Skeletal muscle cell (primary cell): ENCODE measurements around the gene SCGB3A1.

Experiments used
- DNase-seq: peaks from one replicate; pipeline ENCODE4 v3.0.0-alpha.2; 2010; ENCODE audit warnings: low read depth
- H3K4me3 ChIP-seq: 2 replicates; pipeline ENCODE4 v1.5.1; 2011; ENCODE audit warnings: low read depth, mild to moderate bottlenecking, control low read depth, low read length, moderate library complexity

The SCGB3A1 gene

GRCh38 chr5:180607861-180608571 lies 16.7 kb upstream of the SCGB3A1 start:
- no peak overlapping the region for H3K4me3 ChIP-seq
- DNase-seq: no peak

GRCh38 chr5:180606215-180606785 lies 15.0 kb upstream of the SCGB3A1 start:
- H3K4me3 ChIP-seq: no peak overlapping the region
- DNase-seq: no peak

DNA sequence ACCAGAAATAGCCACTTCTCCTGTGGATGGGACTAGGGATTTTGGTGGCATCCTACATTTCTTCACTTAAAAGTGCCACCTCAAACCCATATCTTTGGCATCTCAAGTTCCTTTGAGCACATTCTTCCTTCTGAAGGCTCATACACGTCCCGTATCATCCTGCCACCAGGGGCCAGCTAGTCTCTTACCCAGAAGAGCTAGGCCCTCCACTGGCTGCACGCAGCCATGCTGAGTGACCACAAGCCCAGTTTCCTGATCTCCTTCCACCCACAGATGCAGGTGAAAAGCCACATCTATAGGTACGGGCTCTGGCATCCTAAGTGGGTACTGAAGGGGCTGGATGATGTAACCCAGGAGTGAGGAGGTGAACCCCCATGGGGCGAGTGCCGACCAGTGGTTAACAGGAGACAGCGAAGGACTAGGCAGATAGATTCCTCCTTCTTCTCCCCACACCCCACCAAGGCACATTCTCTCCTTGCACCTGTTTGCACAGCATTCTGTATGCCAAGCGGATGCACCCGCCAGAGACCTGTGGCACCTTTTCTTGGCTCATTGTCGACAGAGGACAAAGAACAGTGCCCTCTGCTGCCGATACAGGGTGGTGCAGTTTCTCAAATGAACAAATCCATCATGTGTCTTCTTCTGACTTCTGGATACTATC lies 14.4 kb upstream of the SCGB3A1 start:
- DNase-seq: no peak
- no peak overlapping the region for H3K4me3 ChIP-seq

DNA sequence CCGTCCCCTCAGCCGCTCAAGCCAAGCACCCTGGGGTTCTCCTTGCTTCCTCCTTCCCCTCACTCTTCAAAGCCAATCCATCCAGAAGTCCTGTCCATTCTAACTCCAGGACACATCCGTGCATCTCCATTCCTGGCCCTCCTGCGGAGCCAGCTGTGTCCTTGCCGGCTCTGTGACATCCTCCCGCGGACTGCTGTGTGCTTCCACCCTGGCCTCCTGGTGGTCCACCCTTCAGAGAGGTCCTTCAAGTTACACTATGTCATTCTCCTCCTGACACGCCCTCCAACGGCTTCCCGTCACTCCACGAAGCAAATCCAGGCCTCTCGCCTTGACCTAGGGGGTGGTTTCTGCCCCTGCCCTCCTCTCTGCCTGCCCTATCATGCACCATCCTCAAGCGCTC lies 13.0 kb upstream of the SCGB3A1 start:
- DNase-seq: no peak
- no peak overlapping the region for H3K4me3 ChIP-seq

DNA sequence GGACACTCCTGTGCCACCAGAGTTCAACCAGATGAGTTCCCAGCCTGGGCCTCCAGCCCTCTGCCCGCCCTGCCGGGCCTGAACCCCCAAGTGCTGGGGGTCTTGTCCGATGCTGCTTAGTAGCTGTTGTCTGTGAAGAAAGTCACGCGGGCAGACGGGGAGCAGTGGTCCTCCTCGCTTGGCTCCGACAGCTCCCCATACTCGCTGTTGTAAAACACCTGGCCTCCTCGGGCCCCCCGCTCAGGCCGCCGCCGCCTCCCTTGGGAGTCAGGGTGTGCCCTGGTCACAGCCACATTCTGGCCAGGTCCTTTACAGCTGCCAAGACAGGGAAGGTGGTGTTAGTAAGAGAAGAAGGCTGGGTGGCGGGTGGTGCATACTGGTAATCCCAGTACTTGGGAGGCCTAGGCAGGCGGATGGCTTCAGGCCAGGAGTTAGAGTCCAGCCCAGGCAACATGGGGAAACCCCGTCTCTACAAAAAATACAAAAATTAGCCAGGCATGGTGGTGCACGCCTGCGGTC lies 11.8 kb upstream of the SCGB3A1 start:
- no peak overlapping the region for H3K4me3 ChIP-seq
- no peak for DNase-seq

DNA sequence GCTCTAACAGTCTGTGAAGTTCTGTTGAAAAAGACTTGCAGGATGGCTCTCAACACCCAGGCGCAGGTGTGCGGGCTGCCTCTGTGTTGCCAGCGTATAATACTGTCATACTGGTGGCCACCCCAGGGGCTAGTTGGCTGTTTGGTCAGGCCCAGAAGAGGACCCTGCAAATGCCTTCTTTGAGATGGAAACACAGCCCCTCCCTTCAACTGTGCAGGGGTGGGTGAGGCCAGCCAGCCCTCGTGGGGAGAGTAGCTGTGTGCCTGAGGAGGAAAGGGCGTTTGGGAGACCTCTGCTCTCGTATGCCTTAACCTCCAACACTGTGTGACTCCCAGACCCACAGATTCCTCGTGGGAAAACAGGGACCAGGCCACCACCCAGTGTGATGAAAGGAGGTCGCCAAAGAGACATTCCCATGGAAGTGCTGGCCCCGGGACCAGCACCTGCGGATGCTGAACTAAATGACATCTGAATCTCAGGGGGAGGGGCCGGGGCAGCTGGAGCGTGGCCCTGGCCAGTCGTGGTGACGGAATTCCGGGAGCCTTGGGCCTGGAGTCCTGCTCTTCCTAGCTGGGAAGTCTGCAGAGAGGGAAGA lies 11.3 kb upstream of the SCGB3A1 start:
- no peak for DNase-seq
- no peak overlapping the region for H3K4me3 ChIP-seq

GRCh38 chr5:180601591-180602480 lies 10.5 kb upstream of the SCGB3A1 start:
- DNase-seq: no peak
- no peak overlapping the region for H3K4me3 ChIP-seq

- no peak for DNase-seq
Observed at GRCh38 chr5:180600554-180601041, 9.3 kb upstream of the SCGB3A1 start.

DNA sequence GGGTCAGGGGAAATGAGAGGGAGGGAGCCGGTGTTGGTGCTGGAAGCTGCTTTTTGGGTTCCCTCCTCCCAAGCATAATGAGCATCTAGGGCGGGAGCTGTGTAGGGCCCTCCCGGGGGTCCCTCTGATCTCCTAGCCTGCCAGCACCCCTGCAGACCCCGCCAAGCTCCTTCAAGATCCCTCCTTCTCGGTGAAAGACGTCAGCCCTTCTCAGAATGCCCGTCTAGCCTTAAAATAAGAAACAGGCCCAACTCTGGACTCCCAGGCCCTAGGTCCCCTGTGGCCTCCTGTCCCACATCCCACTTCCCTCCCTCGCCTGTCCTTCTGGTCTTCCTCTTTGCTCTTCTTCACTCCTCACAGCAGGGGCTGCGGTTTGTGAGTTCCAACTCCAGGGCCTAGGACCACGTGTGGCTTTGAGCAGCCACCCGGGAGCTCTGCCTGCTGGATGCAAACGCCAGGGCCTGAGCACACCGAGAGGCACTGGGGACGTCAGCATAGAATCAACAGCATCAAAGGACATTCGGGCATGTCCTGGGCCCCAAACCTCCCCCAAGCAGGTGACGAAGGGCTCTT lies 8.8 kb upstream of the SCGB3A1 start:
- no peak overlapping the region for H3K4me3 ChIP-seq
- no peak for DNase-seq

More at GRCh38 chr5:180600554-180601041, 9.3 kb upstream of the SCGB3A1 start:
- H3K4me3 ChIP-seq: no peak overlapping the region

- no peak overlapping the region for H3K4me3 ChIP-seq
- no peak for DNase-seq
Observed at GRCh38 chr5:180599590-180599914, 8.3 kb upstream of the SCGB3A1 start.

- DNase-seq: no peak
- H3K4me3 ChIP-seq: no peak overlapping the region
Observed at GRCh38 chr5:180598797-180599589, 7.7 kb upstream of the SCGB3A1 start.

GRCh38 chr5:180598316-180598701 lies 7.0 kb upstream of the SCGB3A1 start:
- no peak overlapping the region for H3K4me3 ChIP-seq
- DNase-seq: no peak

GRCh38 chr5:180596668-180597231 lies 5.5 kb upstream of the SCGB3A1 start:
- DNase-seq: no peak
- no peak overlapping the region for H3K4me3 ChIP-seq

- H3K4me3 ChIP-seq: no peak overlapping the region
- no peak for DNase-seq
Observed at GRCh38 chr5:180596115-180596667, 4.9 kb upstream of the SCGB3A1 start.

DNA sequence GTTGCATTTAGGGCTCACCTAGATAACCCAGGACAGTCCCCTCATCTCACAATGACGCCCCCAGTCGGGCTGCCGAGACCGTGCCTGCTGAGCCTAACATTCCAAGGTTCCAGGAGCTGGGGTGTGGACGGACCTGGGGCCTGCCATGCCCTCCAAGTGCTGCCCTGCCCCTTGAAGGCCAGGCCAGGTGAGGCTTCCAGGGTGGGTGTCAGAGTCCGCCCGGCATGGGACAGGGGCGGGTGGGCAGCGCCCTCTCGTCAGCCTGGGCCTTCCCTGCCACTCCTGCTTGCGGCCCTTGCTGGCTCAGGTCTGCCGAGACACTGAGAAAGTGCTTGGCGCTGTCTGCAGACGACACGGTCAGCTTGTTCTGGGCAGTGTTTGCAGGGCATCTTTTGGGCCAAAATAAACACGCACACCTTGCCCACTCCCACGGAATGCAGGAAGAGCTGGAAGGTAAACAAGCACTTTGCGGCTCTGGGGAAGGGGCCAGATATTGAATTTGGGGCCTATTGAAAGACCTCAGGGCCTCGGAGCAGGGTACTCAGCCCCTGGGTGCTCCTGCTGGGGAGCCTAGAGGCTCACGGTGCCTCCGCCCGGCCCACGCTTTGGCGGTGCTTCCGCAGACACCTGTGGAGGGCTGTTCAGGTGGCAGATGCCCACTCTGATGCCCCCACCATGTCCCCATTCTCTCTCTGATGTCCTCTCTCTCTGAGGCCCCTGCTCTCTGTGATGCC lies 4.2 kb upstream of the SCGB3A1 start:
- H3K4me3 ChIP-seq: no peak overlapping the region
- no peak for DNase-seq

DNA sequence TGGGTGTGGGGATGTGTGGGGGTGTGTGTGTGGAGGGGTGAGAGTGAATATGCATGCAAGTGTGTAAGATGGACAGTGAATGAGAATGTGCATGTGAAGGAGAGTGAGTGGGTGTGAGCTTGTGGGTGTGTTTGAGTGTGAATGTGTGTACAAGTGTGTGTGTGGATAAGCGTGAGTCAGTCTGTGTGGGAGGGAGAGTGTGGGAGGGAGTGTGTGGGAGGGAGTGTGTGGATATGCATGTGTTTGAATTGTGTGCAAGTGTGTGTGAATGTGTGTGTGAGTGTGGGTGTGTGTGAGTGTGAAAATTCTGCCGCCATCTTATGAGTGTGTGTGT lies 3.7 kb upstream of the SCGB3A1 start:
- DNase-seq: no peak
- H3K4me3 ChIP-seq: no peak overlapping the region
